HG02588 (cell line): ENCODE measurements around the gene TENT4A.

Source experiments
- ATAC-seq: cut with Tn5 transposase; IDR thresholded peaks from one replicate; pipeline ENCODE4 v1.9.1; 2021; ENCODE audit warnings: mild to moderate bottlenecking, moderate library complexity; ENCODE audit not compliant: unreplicated experiment

The TENT4A gene

GRCh38 chr5:6700074-6700684 is 13.1 kb upstream of the TENT4A start:
- no peak for ATAC-seq

GRCh38 chr5:6700685-6701355 is 12.4 kb upstream of the TENT4A start:
- ATAC-seq = no peak

- ATAC-seq = no peak
Measured at GRCh38 chr5:6701491-6701890, 11.7 kb upstream of the TENT4A start.

- ATAC-seq = no peak
Measured at GRCh38 chr5:6702633-6703032, 10.6 kb upstream of the TENT4A start.

GRCh38 chr5:6703806-6704205 is 9.4 kb upstream of the TENT4A start:
- no peak for ATAC-seq

- ATAC-seq = no peak
Measured at GRCh38 chr5:6704361-6704851, 8.8 kb upstream of the TENT4A start.

- peak; percentile 72 for ATAC-seq
Measured at GRCh38 chr5:6705088-6705487, 8.1 kb upstream of the TENT4A start.

- no peak for ATAC-seq
Measured at GRCh38 chr5:6705959-6706358, 7.3 kb upstream of the TENT4A start.

- ATAC-seq = no peak
Measured at GRCh38 chr5:6707852-6708251, 5.4 kb upstream of the TENT4A start.

GRCh38 chr5:6708814-6709213 is 4.4 kb upstream of the TENT4A start:
- no peak for ATAC-seq

GRCh38 chr5:6710070-6710469 is 3.2 kb upstream of the TENT4A start:
- no peak for ATAC-seq

- no peak for ATAC-seq
Measured at GRCh38 chr5:6710551-6711318, 2.5 kb upstream of the TENT4A start.

GRCh38 chr5:6711409-6712141 is 1.7 kb upstream of the TENT4A start:
- no peak for ATAC-seq

GRCh38 chr5:6712142-6712576 is 1.1 kb upstream of the TENT4A start:
- no peak for ATAC-seq

- peak; percentile 54 for ATAC-seq
Measured at GRCh38 chr5:6712577-6713273, 507 bp upstream of the TENT4A start.

- ATAC-seq = peak; percentile 10
Measured at GRCh38 chr5:6714226-6715041, 1.2 kb downstream of the TENT4A start.

GRCh38 chr5:6715271-6715670 is 2.0 kb downstream of the TENT4A start:
- ATAC-seq = no peak

GRCh38 chr5:6715758-6716628 is 2.8 kb downstream of the TENT4A start:
- no peak for ATAC-seq
